ENCODE data around the gene LRTM2.

Gene LRTM2

GRCh38 chr12:1870998-1871917 lies 50.9 kb downstream of the LRTM2 start:
- no peak for DNase-seq

GRCh38 chr12:1872001-1872400 lies 51.6 kb downstream of the LRTM2 start:
- DNase-seq, result no peak

GRCh38 chr12:1872448-1872847 lies 52.1 kb downstream of the LRTM2 start:
- DNase-seq, result no peak

GRCh38 chr12:1873531-1874510 lies 53.5 kb downstream of the LRTM2 start:
- no peak for DNase-seq

- no peak for DNase-seq
Measured at GRCh38 chr12:1875608-1876007, 55.2 kb downstream of the LRTM2 start.

- DNase-seq, result no peak
Measured at GRCh38 chr12:1876086-1876485, 55.7 kb downstream of the LRTM2 start.

GRCh38 chr12:1877169-1877878 lies 57.0 kb downstream of the LRTM2 start:
- no peak for DNase-seq

- no peak for DNase-seq
Measured at GRCh38 chr12:1878214-1878613, 57.8 kb downstream of the LRTM2 start.

GRCh38 chr12:1878695-1879094 lies 58.3 kb downstream of the LRTM2 start:
- DNase-seq, result no peak

- DNase-seq, result no peak
Measured at GRCh38 chr12:1879633-1880032, 59.3 kb downstream of the LRTM2 start.

GRCh38 chr12:1880153-1880845 lies 59.9 kb downstream of the LRTM2 start:
- no peak for DNase-seq

- DNase-seq, result no peak
Measured at GRCh38 chr12:1880876-1881275, 60.5 kb downstream of the LRTM2 start.

GRCh38 chr12:1881301-1881700 lies 60.9 kb downstream of the LRTM2 start:
- no peak for DNase-seq

GRCh38 chr12:1881936-1882335 lies 61.6 kb downstream of the LRTM2 start:
- DNase-seq, result no peak

- DNase-seq, result no peak
Measured at GRCh38 chr12:1882405-1882804, 62.0 kb downstream of the LRTM2 start.

- DNase-seq, result no peak
Measured at GRCh38 chr12:1882850-1883470, 62.6 kb downstream of the LRTM2 start.

- no peak for DNase-seq
Measured at GRCh38 chr12:1883513-1883912, 63.1 kb downstream of the LRTM2 start.

- DNase-seq, result no peak
Measured at GRCh38 chr12:1884651-1885050, 64.3 kb downstream of the LRTM2 start.

- DNase-seq, result no peak
Measured at GRCh38 chr12:1885082-1885596, 64.8 kb downstream of the LRTM2 start.

GRCh38 chr12:1885599-1886245 lies 65.4 kb downstream of the LRTM2 start:
- DNase-seq, result no peak

All from NCI-H146 (cell line).